NOMO-1 treated with DMSO at 0.1 percent for 48 hours (cell line): Measurements from ENCODE around the gene TSPO.

Experiments
- DNase-seq: peaks from one replicate; lab custom pipeline; 2025; ENCODE audit not compliant: unreplicated experiment; lab: John Stamatoyannopoulos, UW

The TSPO gene

DNA sequence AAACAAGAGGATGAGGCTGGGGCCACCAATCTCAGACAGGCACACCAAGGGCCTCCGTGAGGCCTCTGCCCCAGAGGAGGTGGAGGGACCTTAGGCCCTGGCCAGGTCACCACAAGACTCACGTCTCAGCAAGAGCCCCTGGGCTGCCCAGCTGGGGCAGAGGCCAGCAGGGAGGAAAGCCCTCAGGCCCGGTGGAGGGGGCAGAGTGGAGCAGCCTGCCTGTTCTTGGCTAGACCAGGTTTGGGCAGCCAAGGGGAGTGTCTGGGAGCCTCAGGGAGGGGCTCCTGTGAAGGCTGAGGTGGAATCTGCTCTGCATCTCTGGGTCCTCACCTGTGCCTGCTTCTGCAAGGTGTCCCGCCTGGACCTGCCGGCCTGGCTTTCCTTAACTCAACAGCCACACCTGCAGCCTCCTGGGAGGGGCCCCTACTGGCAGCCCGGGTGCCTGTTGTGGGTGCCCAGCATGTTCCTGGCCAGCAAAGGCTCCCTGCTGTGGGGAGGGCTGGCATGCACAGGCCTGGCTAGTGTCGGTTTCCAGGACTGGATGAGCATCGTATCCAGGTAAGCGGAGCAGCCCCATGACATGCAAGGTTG lies 23.7 kb downstream of the TSPO start:
- no peak for DNase-seq

DNA sequence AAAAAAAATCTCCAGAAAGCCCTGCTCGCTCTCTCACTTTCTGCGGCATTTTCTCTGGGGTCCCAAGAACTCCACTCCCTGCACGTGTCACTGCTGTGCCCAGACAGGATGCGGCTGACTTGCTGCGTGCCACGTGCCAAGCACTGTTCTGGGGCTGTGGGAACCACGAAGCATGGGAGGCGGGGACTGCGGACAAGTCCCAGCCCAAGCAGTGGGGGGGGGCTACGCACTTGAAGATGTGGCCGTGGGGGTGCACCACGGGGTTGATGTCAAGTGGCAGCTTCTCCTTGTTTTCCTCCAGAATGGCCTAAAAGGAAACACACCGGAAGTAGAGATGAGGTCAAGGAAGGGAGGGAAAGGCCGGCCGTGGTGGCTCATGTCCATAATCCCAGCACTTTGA lies 24.7 kb downstream of the TSPO start:
- no peak for DNase-seq

DNA sequence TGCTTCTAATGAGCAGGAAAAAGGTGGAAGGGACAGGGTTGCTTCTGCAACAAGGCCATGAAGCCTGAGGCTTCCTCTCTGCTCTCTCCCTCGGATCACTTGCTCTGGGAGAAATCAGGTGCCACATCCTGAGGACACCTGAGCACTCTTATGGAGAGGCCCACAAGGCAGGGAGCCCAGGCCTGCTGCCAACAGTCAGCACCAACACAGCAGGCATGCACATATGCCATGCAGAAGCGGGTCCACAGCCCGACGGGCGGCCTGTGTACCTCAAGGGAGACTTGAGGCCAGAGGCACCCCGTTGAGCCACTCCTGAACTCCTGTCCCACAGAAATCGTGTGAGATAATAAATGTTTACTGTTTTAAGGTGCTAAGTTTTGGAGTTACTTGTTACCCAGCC lies 26.1 kb downstream of the TSPO start:
- DNase-seq = no peak

DNA sequence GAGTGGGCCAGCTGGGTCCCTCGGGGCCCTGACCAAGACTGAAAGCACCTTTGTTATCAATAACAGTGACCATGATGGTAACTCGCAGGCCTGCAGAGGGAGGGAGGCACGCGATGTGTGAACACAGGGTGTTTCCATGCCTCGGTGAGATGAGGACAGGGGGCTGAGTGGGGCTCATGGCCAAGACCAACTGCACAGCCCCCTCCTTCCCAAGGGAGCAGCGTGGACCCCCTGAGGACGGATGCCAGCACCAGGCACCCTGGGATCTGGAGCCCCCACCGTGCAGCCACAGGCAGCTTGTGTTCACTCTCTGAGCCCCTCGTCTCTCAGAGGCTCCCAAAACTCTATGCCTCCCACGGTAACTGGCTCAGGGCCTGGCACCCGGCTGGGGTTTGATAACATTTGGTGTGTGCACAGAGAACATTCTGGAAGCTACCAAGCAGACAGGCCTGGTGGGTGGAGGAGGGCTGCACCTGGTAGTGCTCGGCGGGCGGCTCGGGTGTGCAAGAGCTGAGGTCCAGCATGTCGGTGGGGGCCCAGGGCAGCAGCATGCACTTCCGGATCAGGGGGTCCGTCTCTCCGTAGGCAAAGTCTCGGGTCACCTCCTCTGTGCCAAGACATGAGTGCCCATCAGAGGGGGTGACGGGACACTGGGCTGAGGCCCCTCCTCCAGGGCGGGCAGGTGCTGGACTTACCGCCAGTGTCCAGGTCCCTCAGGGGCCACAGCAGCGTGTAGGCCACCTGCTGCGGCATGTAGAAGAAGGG lies 28.0 kb downstream of the TSPO start:
- no peak for DNase-seq

DNA sequence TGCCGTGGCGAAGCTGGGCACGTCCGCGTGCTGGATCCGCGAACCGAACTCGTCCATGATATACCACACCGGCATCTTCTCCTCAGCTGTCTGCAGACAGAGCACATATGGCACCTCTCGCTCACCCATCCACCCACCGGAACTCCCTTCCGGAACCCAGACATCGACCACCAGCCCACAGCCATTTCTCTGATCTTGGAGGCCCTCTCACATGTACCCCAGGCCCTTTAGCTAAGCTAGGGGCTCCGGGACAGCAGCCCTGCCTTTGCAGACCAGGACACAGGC lies 28.5 kb downstream of the TSPO start:
- DNase-seq = no peak

DNA sequence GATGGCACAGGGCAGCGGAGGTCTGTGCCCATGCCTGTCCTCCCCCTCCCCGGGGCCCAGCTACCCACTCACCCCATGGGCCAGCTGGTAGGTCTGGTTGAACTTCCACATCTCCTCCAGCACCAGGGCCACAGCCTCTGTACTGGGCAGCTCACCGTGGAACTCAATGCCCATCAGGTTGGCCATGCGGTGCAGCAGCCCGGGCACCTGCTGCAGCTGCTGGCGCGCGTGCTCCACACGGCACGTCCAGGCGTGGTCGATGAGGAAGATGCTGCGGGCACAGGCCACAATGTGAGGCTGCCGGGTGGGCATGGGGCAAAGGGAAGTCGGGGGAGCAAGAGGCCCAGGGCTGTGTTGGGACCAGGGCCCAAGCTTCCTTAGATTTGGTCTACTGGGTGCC lies 29.3 kb downstream of the TSPO start:
- DNase-seq = no peak

DNA sequence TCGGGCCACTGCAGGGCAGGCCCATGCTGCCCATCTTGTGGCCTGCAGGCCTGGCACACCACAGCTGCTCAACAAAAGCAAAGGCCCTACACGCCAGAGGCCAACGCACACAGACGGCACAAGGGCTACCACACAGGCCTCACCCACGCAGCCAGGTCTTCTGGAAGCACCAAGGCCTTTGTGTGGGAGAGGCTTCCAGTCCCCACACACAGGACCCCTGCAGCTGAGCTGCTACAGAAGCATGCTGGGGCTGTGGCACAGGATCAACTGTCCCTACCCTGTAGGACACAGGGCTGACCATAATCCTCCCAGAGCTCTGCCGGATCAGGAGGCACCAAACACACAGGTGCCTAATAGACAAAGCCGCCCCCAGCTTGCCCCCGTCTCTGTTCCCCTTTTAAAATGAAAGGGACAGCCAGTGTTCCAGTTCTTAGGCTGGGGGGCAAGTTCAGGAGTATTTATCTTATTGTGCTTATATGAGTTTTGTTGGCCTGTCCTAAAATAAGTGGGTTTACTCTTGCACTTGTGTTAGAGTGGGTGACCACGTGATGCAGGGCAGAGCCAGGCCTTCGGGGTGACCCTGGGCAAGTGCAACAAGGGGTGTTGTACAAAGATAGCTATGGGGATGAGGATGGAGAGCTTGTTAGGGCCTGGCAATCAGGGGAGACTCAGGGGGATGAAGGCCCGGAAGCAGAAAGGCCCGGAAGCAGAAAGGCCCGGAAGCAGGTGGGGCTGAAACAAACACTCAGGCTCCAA lies 30.1 kb downstream of the TSPO start:
- no peak for DNase-seq

DNA sequence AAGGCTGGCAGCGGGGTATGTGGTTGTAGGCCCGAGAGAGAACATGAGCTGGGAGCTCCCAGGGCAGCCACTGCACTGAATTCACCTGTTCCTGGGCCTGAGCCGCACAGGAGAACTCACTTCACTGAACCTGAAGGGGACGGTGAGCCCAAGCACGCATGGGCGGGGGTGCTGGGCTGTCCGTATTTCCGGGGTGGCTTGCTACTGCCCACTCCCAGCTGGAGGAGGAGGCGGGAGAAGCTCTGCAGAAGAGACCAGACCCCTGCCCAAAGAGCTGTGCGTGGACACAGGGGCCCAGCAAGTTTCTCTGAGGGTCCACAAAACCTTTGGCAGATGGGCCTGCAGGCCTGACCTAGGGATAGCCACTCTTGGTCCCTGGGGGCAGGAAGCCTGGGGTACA lies 30.8 kb downstream of the TSPO start:
- DNase-seq = no peak

DNA sequence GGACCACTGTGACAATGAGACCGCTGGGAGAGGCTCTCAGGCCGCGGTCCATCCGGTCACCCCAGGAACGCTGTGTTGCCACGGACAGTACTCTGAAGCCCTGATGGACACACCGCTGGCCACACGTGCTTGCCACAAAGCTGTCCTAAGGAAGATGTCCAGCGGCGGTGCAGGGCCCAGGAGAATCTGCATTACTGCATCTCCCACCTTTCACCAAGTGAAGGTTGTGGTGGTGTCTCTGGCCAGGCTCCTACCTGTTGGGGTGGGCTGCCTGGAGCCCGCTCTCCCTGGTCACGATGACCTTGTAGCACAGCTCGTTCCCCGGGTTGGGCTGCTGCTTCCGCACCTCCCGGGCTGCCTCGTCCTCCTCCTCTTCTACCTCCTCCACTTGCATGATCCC lies 31.4 kb downstream of the TSPO start:
- no peak for DNase-seq

DNA sequence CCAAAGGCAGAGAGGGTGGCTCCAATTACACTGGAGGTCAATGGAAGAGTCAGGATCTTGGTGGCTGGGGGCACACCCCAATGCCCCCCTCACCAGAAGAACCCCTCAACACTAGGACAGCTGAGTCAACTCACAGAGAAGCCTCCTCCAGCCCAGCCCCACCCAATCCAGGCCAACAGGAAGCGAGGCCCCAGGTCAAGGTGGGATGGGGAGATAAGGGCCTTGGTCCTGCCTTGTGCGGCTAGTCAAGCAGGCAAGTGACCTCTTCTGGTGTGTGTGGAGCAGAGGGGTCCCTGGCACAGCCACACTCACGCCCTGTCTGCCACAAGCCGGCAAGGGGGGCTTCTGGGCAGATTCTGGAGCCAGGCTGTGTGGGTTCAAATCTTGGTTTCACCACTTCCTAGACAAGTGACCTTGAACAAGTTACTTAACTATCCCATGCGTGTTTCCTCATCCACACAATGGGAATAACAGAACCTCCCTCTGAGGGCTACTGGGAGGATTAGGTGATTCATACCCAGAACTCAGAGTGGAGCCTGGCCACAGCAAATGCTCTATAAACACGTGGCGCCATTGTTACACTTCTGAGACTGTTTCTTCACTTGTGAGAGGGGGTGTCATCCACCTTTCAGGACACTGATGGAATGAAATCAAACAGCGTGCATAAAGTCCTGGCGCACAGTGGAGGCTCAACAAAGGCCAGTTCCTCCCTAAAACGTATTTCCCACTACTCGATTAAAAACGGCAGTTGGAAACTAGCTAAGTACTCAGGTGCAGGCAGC lies 32.3 kb downstream of the TSPO start:
- DNase-seq = no peak

DNA sequence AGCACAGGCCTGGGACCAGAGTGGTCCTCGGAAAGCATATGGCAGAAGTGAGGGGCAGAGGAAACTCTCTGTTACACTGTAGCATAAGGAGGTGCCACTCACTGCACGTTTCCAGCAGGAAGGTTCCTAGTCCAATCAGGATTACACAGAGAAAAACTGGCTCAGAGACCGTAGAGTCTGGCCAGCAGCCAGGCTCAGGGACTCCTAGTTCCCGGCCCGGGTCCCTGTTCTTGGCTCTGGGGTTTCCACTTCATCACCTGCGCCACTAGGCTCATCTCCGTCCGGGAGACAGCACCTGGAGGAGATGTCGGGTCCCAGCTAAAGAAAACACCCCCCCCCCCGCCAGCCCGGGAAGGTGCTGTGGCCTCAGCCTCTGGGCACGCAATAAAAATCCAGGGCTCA lies 34.5 kb downstream of the TSPO start:
- DNase-seq = no peak

DNA sequence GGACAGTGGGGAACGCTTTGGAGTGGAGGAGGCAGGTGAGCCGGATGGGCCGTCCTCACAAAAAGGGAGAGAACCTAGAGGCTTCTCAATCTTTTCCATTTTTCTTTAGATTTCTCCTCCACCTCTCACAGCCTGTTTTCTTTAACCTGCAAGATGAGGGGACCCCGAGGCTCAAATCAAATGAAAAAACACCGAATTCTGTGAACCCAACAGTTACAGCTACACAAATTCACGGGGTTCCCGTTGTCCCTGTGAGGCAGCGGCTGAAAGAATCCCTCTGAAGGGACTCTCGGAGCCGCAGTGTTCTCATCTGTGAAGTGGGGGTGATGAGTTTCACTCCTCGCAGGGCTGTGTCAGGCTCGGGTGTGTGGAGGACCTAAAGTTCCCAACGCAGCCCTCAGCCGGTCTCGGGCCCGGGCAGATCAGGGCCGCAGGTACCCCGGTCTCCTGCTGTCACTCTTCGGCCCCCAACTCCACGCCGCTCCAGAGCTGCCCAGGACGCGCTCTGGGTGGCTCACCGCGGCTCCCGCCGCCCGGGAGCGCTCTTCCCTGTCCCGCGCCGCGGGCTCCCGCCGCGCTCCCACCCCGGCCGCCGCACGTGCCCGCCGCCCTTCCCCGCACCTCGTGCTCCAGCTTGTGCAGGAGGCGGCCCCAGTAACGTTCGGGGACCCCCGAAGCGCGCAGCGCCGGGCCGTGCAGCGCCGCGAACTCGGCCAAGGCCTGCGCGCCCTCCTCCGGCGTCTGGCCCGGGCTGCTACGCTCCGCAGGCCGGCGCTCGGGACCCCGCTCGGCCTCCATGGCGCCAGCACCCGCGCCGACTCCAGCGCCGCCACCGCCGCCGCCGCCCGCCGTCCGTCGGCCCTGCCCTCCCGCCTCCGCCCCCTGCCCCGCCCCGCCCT lies 35.2 kb downstream of the TSPO start, which contains the start of gene TTLL12:
Gene TTLL12, minus strand, starts transcription at position 863 of the 899 bp plus-strand sequence. Its CDS starts 65 bp downstream, at position 798.
- peak; percentile 49 for DNase-seq

DNA sequence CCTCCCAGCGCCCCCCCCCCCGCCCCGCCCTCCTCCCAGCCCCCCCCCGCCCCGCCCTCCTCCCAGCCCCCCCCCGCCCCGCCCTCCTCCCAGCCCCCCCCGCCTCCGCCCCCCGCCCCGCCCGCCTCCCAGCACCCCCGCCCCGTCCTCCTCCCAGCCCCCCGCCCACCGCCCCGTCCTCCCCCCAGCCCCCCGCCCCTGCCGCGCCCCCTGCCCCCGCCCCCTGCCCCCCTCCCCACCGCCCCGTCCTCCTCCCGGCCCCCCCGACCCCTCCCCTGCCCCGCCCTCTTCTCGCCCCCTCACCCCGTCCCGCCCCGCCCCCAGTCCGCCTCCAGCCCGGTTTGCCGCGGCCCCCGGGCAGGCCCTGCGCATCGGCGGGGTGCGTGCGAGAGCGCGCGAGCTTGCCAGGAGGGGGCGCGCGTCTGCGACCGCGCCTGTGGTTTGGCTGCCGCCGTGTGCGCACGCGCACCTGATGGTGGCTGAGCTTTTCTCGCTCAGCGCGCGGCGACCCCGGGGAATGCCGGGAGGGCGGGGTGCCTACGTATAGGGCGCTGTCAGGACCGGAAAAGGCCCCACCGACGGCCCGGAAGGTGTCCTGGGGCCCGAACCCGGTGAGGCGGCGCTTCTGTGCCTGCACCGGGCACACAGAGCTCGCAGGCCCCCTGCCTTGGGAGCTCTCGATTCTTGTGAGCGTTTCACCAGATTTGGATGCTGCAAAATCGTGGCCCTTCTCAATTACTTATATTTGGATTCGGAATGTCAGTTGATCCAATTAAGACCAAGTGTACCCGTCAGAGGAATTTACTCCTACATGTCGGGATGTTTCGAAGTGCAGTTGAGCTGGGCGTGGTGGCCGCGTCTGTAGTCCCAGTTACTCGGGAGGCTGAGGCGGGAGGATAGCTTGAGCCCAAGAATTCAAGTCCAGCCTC lies 36.1 kb downstream of the TSPO start:
- peak; percentile 91 for DNase-seq

DNA sequence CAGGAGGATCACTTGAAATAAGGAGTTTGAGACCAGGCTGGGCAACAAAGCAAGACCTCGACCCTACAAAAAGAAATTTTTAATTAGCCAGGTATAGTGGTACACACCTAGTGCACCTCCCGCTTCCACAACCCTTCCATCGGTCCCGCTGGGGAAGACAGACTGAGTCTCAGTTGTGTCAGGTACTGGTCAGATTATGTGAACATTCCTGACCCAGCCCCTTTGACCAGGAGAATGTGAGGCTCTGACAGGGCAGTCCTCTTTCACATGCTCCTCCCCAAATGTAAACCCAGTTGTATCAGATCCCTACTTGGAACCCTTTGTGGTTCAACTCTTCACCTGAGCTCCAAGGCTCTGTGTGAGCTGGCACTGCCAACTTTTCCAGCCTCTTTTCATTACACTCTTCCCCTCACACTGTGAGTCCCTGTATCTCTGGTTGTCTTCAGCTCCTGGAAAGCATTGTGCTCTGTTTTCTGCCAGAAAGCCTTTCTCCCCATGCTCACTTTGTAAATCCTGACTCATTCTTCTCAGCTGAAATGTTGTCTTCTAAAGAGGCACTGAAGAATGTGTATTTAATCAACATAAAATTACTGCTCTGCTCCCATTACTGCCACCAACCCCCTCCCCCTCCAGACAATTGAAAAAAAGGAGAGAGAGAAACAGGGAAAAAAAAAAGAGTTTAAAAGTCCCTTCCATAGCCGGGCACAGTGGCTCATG lies 37.6 kb downstream of the TSPO start:
- no peak for DNase-seq

DNA sequence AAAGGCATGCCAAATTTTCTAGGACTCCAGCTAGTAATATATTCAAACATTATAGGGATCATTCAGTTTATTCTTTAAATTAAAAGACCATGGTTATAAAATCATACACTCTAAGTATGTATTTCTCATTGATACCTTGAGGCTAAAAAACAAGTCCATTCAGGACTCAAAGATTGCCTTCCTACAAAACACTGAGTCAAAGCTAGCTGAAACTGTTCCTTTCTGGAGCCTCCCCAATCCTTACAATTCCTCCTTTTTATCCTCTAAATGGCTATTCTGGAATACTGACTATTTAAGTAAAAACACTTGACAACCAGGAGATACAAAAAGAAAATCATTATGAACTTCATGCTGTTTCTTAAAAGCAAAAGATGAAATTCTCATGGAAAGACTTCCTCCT lies 40.5 kb downstream of the TSPO start:
- no peak for DNase-seq

DNA sequence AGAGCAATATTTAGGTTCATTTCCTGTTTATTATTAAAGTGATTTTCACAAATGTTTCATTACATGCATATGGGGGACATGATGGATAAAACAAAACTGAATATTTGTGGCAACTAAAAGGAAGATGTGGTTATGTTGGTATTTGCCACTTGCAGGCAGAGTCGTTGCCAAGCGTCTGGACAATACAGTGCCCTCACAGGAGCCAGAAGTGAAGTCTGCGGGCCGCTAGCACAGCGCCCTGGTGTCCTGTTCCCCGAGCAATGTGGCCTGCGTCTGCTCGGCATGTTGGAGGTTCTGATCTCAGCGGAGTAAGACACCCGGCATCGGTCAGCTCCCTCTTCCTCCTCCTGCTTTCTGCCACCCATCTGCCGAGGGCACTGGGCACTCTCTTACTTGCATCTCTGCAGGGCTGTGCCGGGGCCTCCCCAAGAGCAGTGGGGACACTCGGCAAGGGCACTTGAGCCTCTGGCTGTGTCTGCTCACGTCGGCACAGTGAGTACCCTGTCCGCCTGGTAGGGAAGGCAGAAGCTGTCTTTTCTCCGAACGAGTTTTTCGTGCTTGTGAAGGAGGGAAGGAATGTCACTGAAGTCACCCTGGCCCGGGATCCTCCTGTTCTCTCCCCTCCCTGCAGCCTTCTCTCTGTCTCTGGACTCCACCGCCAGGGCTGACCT lies 46.0 kb downstream of the TSPO start:
- no peak for DNase-seq

DNA sequence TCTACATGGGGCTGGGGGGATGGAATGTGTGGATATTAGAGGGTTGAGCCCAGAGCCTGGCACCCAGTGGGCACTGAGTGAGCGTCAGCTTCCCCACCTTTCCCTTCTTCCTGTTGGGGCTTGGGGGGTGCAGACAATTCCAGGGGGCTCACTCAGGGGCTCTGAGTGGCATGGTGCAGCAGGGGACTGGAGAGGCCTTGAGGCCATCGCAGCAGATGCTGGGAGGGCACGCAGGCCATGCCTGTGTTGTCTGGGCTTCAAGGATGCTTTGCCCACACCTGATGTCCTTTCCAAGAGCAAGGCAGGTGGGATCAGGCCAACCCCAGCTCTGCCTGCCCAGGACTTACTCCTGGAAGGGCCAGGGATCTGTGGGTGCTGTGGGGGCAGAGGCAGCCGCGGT lies 46.8 kb downstream of the TSPO start:
- no peak for DNase-seq

DNA sequence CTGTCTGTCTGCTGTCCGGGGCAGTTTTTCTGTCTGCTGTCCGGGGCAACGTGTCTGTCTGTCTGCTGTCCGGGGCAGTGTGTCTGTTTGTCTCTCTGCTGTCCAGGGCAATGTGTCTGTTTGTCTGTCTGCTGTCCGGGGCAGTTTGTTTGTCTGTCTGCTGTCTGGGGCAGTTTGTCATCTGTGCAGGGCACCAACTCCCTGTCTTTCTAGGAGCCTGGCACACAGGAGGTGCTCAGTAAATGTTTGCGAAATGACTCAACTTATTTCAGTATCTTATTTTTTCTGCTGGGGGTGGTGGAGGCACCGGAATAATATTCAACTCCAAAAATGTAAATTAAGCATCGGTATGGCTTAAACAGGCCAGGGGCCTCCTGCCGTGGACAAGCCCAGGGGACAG lies 47.6 kb downstream of the TSPO start:
- DNase-seq = no peak
